Measurements from ENCODE around the gene MEF2B. TPM values are rescaled to one million over a fixed set of nuclear protein-coding genes. Genes with fewer than 3 reads are reported as not detected.

Gene MEF2B
- total RNA-seq, 1 donor from 2014 or later: 1.5 TPM

DNA sequence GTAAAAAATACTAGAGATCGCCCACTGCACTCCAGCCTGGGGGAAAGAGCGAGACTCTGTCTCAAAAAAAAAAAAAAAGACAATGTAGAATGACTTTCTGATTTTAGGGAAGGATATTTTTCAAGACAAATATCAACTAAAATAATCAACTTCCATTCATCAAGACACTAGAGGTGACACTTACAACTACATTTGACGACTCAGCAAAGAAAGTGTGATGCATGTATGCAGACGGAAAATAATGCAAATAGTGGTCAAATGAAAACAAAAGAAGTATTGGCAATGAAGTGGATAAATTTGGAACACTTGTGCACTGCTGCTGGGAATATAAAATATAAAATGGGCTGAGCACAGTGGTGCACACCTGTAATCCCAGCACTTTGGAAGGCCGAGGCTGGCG is 44.0 kb downstream of the MEF2B start:
- Mint-ChIP-seq H3K27me3 (ENCODE audit: low read depth) (no peaks in the 10 kb centered on the region), H3K36me3 (ENCODE audit: low read depth) (peaks cover 23% of the 10 kb centered on the region), H3K9me3 (peaks cover 11% of the 10 kb centered on the region), H3K27ac (ENCODE audit: unreplicated experiment) (no peak overlapping the region), H3K4me3 (no peak overlapping the region), H3K4me1 (no peaks in the 10 kb centered on the region)
- no peak for DNase-seq (ENCODE audit: low read depth, low spot score)
- TF ChIP-seq, protein P1, sequence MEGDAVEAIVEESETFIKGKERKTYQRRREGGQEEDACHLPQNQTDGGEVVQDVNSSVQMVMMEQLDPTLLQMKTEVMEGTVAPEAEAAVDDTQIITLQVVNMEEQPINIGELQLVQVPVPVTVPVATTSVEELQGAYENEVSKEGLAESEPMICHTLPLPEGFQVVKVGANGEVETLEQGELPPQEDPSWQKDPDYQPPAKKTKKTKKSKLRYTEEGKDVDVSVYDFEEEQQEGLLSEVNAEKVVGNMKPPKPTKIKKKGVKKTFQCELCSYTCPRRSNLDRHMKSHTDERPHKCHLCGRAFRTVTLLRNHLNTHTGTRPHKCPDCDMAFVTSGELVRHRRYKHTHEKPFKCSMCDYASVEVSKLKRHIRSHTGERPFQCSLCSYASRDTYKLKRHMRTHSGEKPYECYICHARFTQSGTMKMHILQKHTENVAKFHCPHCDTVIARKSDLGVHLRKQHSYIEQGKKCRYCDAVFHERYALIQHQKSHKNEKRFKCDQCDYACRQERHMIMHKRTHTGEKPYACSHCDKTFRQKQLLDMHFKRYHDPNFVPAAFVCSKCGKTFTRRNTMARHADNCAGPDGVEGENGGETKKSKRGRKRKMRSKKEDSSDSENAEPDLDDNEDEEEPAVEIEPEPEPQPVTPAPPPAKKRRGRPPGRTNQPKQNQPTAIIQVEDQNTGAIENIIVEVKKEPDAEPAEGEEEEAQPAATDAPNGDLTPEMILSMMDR (conservative IDR thresholded peaks at IDR 0.05): no peak

DNA sequence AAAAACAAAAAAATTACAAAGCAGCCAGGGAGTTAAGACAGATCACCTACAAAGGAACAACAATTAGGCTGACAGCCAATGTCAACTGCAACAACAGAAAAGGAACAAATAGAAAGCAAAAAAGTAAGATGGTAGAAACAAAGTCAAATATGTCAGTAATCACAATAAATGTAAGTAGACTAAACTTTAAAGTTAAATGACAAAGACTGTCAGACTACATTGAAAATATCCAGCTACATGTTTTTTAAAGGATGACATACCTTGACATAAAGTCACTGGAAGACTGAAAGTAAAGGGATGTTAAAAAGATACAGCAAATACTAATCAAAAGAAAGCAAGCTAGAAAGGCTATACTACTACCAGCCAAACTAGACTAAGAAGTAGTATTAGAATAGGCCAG is 46.7 kb downstream of the MEF2B start:
- Mint-ChIP-seq H3K27ac (ENCODE audit: unreplicated experiment) (no peak overlapping the region), H3K36me3 (ENCODE audit: low read depth) (peaks cover 23% of the 10 kb centered on the region), H3K4me1 (no peaks in the 10 kb centered on the region), H3K4me3 (no peak overlapping the region), H3K27me3 (ENCODE audit: low read depth) (no peaks in the 10 kb centered on the region), H3K9me3 (peaks cover 11% of the 10 kb centered on the region)
- no peak for DNase-seq (ENCODE audit: low read depth, low spot score)
- TF ChIP-seq, protein P1 (conservative IDR thresholded peaks at IDR 0.05): no peak

DNA sequence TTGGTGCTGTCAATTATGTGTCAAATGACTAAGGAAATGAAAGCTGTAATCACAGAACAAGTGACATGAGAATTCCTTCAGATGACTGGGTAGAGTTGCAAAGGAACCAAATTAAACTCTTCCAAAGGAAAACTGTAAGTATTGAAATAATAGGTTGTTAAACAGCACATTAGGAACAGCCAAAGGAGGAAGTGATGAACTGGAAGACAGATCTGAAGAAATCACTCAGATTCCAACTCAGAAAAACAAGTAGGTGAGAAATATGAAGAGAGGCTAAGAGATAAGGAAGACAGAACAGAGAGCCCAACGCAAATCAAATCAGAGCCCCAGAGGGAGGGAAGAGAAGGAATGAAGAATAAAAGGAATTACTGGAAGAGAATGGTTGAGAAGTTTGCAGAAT is 47.2 kb downstream of the MEF2B start:
- H3K27ac Mint-ChIP-seq (ENCODE audit: unreplicated experiment): no peak overlapping the region
- peaks cover 10% of the 10 kb centered on the region for H3K9me3 Mint-ChIP-seq
- H3K4me3 Mint-ChIP-seq: no peak overlapping the region
- no peak for DNase-seq (ENCODE audit: low read depth, low spot score)
- H3K4me1 Mint-ChIP-seq: no peaks in the 10 kb centered on the region
- H3K27me3 Mint-ChIP-seq (ENCODE audit: low read depth): no peaks in the 10 kb centered on the region
- peaks cover 21% of the 10 kb centered on the region for H3K36me3 Mint-ChIP-seq (ENCODE audit: low read depth)
- TF ChIP-seq, protein P1 (conservative IDR thresholded peaks at IDR 0.05): no peak

DNA sequence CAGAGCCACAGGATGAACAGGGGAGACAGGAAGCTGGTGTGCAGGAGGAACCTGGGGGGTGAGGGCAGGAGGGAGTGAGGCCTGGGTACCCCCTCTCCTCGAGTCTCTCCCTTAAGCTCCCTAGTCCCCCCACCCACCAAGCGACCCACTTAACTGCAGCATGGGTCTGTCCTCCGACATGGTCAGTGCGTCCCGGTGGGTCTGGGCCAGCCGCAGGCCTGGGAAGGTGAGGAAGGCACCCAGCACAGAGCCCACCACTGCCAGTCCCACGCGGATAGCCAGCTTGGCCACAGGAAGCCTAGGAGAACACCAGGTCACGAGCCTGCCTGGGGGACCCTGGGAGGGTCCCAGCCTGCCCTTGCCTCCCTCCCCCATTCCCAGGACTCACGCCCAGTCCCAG is 48.7 kb downstream of the MEF2B start:
- H3K27me3 Mint-ChIP-seq (ENCODE audit: low read depth): no peaks in the 10 kb centered on the region
- TF ChIP-seq, protein P1 (conservative IDR thresholded peaks at IDR 0.05): no peak
- H3K4me1 Mint-ChIP-seq: no peaks in the 10 kb centered on the region
- H3K27ac Mint-ChIP-seq (ENCODE audit: unreplicated experiment): no peak overlapping the region
- H3K4me3 Mint-ChIP-seq: no peak overlapping the region
- peaks cover 8% of the 10 kb centered on the region for H3K9me3 Mint-ChIP-seq
- H3K36me3 Mint-ChIP-seq (ENCODE audit: low read depth): peaks cover 20% of the 10 kb centered on the region
- no peak for DNase-seq (ENCODE audit: low read depth, low spot score)

DNA sequence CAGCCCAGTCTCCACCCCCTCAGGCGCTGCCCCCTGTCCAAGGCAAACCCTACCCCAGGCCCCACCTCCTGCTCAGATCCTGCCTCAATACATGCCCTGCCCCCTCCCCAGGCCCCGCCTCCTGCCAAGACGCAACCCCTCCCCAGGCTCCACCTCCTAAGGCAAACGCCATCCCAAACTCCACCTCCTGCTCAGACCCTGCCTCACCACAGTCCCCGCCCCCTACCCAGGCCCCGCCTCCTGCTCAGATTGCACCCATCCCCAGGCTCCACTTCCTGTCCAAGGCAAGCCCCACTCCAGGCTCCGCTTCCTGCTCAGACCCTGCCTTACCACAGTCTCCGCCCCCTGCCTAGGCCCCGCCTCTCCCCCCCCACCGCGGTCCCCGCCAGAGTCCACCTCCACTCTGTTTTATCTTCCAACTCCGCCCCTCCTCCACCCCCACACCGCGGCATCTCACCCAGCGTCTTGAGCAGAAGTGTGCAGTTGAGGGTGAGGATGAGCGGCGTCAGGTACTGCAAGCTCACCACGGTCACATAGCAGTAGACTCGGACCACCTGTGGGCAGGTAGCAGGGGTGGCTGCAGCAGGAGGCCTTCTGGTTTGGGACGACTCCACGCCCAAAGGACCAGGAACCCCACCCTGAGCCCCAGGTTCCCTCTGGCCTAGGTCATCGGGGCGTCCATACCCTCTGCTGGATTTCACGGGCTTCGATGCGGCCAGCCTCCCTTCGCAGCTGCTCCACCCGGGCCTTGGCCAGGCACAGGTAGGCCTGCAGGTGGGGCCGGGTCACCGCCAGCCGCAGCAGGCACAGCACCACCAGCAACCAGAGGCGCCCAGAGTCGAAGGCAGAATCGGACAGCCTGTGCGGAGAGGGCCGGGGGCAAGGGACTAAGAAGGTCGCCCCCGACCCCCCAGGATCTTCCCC is 49.5 kb downstream of the MEF2B start:
- peak; percentile 79 for DNase-seq (ENCODE audit: low read depth, low spot score)
- TF ChIP-seq, protein P1 (conservative IDR thresholded peaks at IDR 0.05): no peak
- peaks cover 20% of the 10 kb centered on the region for H3K36me3 Mint-ChIP-seq (ENCODE audit: low read depth)
- no peaks in the 10 kb centered on the region for H3K4me1 Mint-ChIP-seq
- no peaks in the 10 kb centered on the region for H3K27me3 Mint-ChIP-seq (ENCODE audit: low read depth)
- peaks cover 8% of the 10 kb centered on the region for H3K9me3 Mint-ChIP-seq
- no peak overlapping the region for H3K27ac Mint-ChIP-seq (ENCODE audit: unreplicated experiment)
- no peak overlapping the region for H3K4me3 Mint-ChIP-seq
